Liver (tissue), 9 donors: Measurements from ENCODE around the gene COMMD1. TPM values are rescaled to one million over a fixed set of nuclear protein-coding genes. Genes with fewer than 3 reads are reported as not detected.
"Not testable (repeated sequence)": the region's sequence is repeated elsewhere in the genome, so short reads cannot be mapped to it uniquely, and the experiment has no call there.

Source experiments
- DNase-seq: peaks from one replicate; pipeline ENCODE4 v3.0.0-alpha.2; 2017; ENCODE audit warnings: low spot score
- H3K27ac ChIP-seq, 2 donors: one replicate each; pipeline ENCODE4 v1.7.0; 2013; ENCODE audit warnings: inconsistent platforms in 2 of 2, low read length in 2 of 2, control low read depth in 1 of 2, low read depth in 1 of 2, mild to moderate bottlenecking in 1 of 2
- H3K27me3 ChIP-seq, 4 donors: one replicate each; pipeline versions ENCODE4 v1.6.1 to v1.7.0; 2013; ENCODE audit warnings: low read length in 3 of 4, inconsistent platforms in 1 of 4, mild to moderate bottlenecking in 1 of 4, moderate library complexity in 1 of 4; ENCODE audit not compliant: control insufficient read depth in 4 of 4, insufficient read depth in 4 of 4
- H3K36me3 ChIP-seq, 4 donors: one replicate each; pipeline versions ENCODE4 v1.6.1 to v1.7.0; 2013; ENCODE audit warnings: low read length in 3 of 4, mild to moderate bottlenecking in 3 of 4, low read depth in 1 of 4, moderate library complexity in 1 of 4; ENCODE audit not compliant: control insufficient read depth in 4 of 4, insufficient read depth in 3 of 4
- H3K4me1 ChIP-seq, 4 donors: one replicate each; pipeline versions ENCODE4 v1.6.1 to v1.7.0; 2013; ENCODE audit warnings: low read length in 3 of 4, mild to moderate bottlenecking in 3 of 4, moderate library complexity in 1 of 4; ENCODE audit not compliant: control insufficient read depth in 4 of 4, insufficient read depth in 4 of 4
- H3K4me3 ChIP-seq, 3 donors: one replicate each; pipeline versions ENCODE4 v1.6.1 to v1.7.0; 2013; ENCODE audit warnings: low read length in 3 of 3, control low read depth in 1 of 3, low read depth in 1 of 3, mild to moderate bottlenecking in 1 of 3
- H3K9ac ChIP-seq, 2 donors: one replicate each; pipeline ENCODE4 v1.7.0; 2013; ENCODE audit warnings: low read length in 2 of 2, mild to moderate bottlenecking in 2 of 2, moderate library complexity in 2 of 2, control low read depth in 1 of 2, low read depth in 1 of 2
- H3K9me3 ChIP-seq, 4 donors: one replicate each; pipeline versions ENCODE4 v1.6.1 to v1.7.0; 2013; ENCODE audit warnings: low read length in 3 of 4; ENCODE audit not compliant: control insufficient read depth in 4 of 4
- EGR1 ChIP-seq, 2 donors: IDR thresholded peaks; 2 replicates each; pipeline ENCODE4 v1.6.1; 2016 to 2018; ENCODE audit warnings: antibody characterized with exemption in 2 of 2, low read depth in 2 of 2
- FOXA2 ChIP-seq: IDR thresholded peaks from 2 replicates; pipeline ENCODE4 v1.6.1; 2016; ENCODE audit warnings: antibody characterized with exemption
- GABPA ChIP-seq, 2 donors: IDR thresholded peaks in 1 of 2; conservative IDR thresholded peaks in 1 of 2; 2 replicates each; pipeline ENCODE4 v1.6.1; 2016; ENCODE audit warnings: antibody characterized with exemption in 2 of 2, mild to moderate bottlenecking in 1 of 2, moderate library complexity in 1 of 2
- JUND ChIP-seq, 2 donors: IDR thresholded peaks; 2 replicates each; pipeline ENCODE4 v1.6.1; 2016; ENCODE audit warnings: antibody characterized with exemption in 2 of 2
- RAD21 ChIP-seq, 2 donors: IDR thresholded peaks; 2 replicates each; pipeline ENCODE4 v1.6.1; 2016; ENCODE audit warnings: antibody characterized with exemption in 2 of 2, mild to moderate bottlenecking in 2 of 2
- SP1 ChIP-seq: IDR thresholded peaks from 2 replicates; pipeline ENCODE4 v1.6.1; 2018; ENCODE audit warnings: antibody characterized with exemption, mild to moderate bottlenecking
- WGBS: extraction: QIAGEN DNeasy Blood & Tissue Kit; methylation state at CpG from one replicate; pipeline ENCODE4 v1.1.7; 2013; 5-methylcytosine and 5-hydroxymethylcytosine counted together
- polyA plus RNA-seq, 2 donors: library from polyadenylated mRNA; stranded (reverse) in 1 of 2; unstranded in 1 of 2; fragments of 200-250 nt in 1 of 2; fragments of >200 nt in 1 of 2; fragmentation: Nextera tagmentation in 1 of 2; extraction: Ambion mirVana in 1 of 2; gene quantifications; one replicate each; pipeline versions ENCODE4 v1.2.1 to v1.2.3, GENCODE V29; 2013 to 2015
- total RNA-seq, 2 donors: library from RNA; depleted of rRNA; stranded (reverse); fragments of >200 nt; gene quantifications; one replicate each; pipeline ENCODE4 v1.2.3, GENCODE V29; 2014
- TF ChIP-seq, protein P1 (sequence below): IDR thresholded peaks from 2 replicates; pipeline ENCODE4 v1.6.1; 2016; ENCODE audit warnings: antibody characterized with exemption
- TF ChIP-seq, protein P2 (sequence below): fragments of 150-350 bp; IDR thresholded peaks from 2 replicates; pipeline ENCODE4 v1.5.1; 2017; ENCODE audit warnings: improper control_type of control experiment, low read depth, low read length; ENCODE audit not compliant: missing input control
- donor health status: healthy.
- donor health status: healthy.
- donor health status: healthy.
- donor health status: healthy.
- donor health status: healthy.

COMMD1 gene
- total and polyA plus RNA-seq, 4 donors = 17.4 to 47.9 (median 20.7) TPM

DNA sequence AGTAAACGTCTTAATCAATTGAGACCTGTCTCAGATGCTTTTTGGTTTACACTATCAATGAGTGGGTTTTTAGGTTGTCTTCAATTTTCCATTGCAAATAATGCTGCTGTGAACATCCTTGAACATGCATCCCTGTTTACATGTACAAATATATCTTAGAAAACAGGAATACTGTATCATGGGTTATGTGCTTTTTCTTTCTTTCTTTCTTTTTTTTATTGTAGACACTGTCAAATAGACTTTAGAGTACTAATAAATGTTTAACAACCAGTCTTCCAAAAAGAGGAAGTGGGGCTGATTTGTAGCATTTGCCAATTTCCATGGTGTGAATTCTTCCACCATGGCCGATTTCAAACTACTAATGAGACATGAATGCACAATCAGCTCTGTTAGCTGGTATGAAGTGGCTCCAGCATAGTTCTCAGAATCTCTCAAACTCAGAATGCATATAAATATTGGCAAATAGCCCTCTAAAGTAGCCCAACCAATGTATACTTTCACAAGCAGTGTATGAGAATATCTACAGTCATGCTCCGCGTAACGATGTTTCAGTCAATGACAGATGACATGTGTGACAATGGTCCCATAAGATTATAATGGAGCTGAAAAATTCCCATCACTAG, 240.1 kb downstream of the COMMD1 start:
- no peak for DNase-seq
- H3K9ac ChIP-seq = no peak overlapping the region
- H3K27me3 ChIP-seq = no peaks in the 10 kb centered on the region
- H3K27ac ChIP-seq = no peak overlapping the region
- TF ChIP-seq, protein P1, sequence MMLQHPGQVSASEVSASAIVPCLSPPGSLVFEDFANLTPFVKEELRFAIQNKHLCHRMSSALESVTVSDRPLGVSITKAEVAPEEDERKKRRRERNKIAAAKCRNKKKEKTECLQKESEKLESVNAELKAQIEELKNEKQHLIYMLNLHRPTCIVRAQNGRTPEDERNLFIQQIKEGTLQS = no peak
- TF ChIP-seq JUND (IDR thresholded peaks at IDR 0.05) (no peak), EGR1 (IDR thresholded peaks at IDR 0.05; ENCODE audit: low read depth in 2 of 2) (no peak)
- H3K4me1 ChIP-seq = peaks cover 0 to 3% (median 0%) of the 10 kb centered on the region in 4 donors
- H3K4me3 ChIP-seq = no peak overlapping the region
- H3K36me3 ChIP-seq = peaks cover 0 to 2% (median 0%) of the 10 kb centered on the region in 4 donors
- no peaks in the 10 kb centered on the region for H3K9me3 ChIP-seq
- WGBS = 95% methylated on average over 5 of the region's 5 CpGs

DNA sequence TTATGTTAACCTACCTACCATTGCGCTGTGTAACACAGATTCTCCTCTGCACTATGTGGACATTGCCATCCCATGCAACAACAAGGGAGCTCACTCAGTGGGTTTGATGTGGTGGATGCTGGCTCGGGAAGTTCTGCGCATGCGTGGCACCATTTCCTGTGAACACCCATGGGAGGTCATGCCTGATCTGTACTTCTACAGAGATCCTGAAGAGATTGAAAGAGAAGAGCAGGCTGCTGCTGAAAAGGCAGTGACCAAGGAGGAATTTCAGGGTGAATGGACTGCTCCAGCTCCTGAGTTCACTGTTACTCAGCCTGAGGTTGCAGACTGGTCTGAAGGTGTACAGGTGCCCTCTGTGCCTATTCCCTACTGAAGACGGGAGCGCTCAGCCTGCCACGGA, 241.3 kb downstream of the COMMD1 start:
- not testable (repeated sequence) for H3K27ac ChIP-seq, H3K9me3 ChIP-seq, DNase-seq, H3K36me3 ChIP-seq, H3K4me1 ChIP-seq, H3K27me3 ChIP-seq, H3K4me3 ChIP-seq, H3K9ac ChIP-seq
- 95% methylated on average over 7 of the region's 7 CpGs for WGBS

DNA sequence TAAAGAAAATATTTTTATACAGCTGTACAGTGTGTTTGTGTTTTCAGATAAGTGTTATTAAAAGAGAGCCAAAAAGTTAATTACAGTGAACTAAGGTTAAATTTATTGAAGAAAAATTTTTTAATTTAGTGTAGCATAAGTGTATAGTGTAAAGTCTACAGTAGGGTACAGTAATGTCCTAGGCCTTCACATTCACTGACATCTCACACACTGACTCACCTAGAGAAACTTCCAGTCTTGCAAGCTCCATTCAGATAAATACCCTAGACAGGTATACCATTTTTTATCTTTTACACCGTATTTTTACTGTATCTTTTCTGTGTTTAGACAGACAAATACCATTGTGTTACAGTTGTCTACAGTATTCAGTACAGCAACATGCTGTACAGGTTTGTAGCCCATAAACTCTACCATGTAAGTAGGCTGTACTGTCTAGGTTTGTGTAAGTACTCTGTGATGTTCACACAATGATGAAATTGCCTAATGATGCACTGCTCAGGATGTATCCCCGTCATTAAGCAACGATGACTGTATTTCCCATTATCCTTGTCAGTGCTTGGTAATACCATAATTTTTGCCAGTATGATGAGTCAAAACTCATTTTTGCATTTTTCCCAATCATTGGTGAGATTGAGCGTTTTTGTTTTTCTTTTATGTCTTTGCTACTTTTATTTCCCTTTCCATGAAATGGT, 242.3 kb downstream of the COMMD1 start:
- no peak overlapping the region for H3K27ac ChIP-seq
- H3K36me3 ChIP-seq = peaks cover 0 to 2% (median 0%) of the 10 kb centered on the region in 4 donors
- no peaks in the 10 kb centered on the region for H3K9me3 ChIP-seq
- no peak overlapping the region for H3K4me3 ChIP-seq
- WGBS = 78% methylated on average over 4 of the region's 4 CpGs
- peaks cover 0 to 1% (median 0%) of the 10 kb centered on the region in 4 donors for H3K4me1 ChIP-seq
- no peaks in the 10 kb centered on the region for H3K27me3 ChIP-seq
- no peak overlapping the region for H3K9ac ChIP-seq
- TF ChIP-seq JUND (IDR thresholded peaks at IDR 0.05) = no peak
- no peak for TF ChIP-seq FOXA2
- TF ChIP-seq, protein P2, sequence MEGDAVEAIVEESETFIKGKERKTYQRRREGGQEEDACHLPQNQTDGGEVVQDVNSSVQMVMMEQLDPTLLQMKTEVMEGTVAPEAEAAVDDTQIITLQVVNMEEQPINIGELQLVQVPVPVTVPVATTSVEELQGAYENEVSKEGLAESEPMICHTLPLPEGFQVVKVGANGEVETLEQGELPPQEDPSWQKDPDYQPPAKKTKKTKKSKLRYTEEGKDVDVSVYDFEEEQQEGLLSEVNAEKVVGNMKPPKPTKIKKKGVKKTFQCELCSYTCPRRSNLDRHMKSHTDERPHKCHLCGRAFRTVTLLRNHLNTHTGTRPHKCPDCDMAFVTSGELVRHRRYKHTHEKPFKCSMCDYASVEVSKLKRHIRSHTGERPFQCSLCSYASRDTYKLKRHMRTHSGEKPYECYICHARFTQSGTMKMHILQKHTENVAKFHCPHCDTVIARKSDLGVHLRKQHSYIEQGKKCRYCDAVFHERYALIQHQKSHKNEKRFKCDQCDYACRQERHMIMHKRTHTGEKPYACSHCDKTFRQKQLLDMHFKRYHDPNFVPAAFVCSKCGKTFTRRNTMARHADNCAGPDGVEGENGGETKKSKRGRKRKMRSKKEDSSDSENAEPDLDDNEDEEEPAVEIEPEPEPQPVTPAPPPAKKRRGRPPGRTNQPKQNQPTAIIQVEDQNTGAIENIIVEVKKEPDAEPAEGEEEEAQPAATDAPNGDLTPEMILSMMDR = no peak
- TF ChIP-seq EGR1 (IDR thresholded peaks at IDR 0.05; ENCODE audit: low read depth in 2 of 2) = no peak
- no peak for TF ChIP-seq RAD21 (IDR thresholded peaks at IDR 0.05)
- no peak for DNase-seq

DNA sequence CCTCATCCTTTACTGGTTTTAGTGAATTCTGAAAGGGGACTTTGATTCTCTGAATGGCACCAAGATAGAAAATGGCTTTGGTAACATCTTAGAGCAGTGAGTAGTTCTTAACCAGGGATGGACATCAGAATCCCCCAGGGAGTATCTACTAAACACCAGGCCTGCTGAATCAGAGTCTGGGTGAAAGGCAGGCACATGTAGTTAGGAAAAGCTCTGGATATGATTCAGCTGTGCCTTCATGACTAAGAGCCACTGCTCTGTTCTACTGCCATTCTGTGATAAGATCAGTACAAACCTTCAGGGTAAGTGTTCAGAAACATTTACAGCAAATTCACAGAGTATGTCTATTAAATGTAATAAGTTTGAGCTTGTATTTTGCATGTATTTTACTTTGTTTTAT, 244.2 kb downstream of the COMMD1 start:
- Histone ChIP-seq H3K9ac (no peak overlapping the region), H3K4me3 (no peak overlapping the region), H3K36me3 (peaks cover 0 to 2% (median 0%) of the 10 kb centered on the region in 4 donors), H3K9me3 (no peaks in the 10 kb centered on the region), H3K27me3 (no peaks in the 10 kb centered on the region), H3K4me1 (no peaks in the 10 kb centered on the region), H3K27ac (no peak overlapping the region)
- DNase-seq = no peak
- TF ChIP-seq, protein P2 = no peak
- TF ChIP-seq JUND (IDR thresholded peaks at IDR 0.05) = no peak
- TF ChIP-seq, protein P1 = no peak
- TF ChIP-seq SP1 = no peak
- no peak for TF ChIP-seq GABPA (IDR thresholded peaks at IDR 0.05 in 1 of 2, conservative IDR thresholded peaks at IDR 0.05 in 1 of 2)
